GM08714 (cell line): ENCODE data around the gene STK24.

ENCODE experiments used
- H3K4me3 ChIP-seq: fragments of 200-500 bp; sonication (Bioruptor generic); 2 replicates; pipeline ENCODE4 v1.5.1; 2014; ENCODE audit warnings: mild to moderate bottlenecking, low read length, inconsistent platforms
- ZNF274 ChIP-seq: IDR thresholded peaks from 2 replicates; pipeline ENCODE4 v1.6.1; 2012; ENCODE audit warnings: mild to moderate bottlenecking, low read depth, low read length

The STK24 gene

DNA sequence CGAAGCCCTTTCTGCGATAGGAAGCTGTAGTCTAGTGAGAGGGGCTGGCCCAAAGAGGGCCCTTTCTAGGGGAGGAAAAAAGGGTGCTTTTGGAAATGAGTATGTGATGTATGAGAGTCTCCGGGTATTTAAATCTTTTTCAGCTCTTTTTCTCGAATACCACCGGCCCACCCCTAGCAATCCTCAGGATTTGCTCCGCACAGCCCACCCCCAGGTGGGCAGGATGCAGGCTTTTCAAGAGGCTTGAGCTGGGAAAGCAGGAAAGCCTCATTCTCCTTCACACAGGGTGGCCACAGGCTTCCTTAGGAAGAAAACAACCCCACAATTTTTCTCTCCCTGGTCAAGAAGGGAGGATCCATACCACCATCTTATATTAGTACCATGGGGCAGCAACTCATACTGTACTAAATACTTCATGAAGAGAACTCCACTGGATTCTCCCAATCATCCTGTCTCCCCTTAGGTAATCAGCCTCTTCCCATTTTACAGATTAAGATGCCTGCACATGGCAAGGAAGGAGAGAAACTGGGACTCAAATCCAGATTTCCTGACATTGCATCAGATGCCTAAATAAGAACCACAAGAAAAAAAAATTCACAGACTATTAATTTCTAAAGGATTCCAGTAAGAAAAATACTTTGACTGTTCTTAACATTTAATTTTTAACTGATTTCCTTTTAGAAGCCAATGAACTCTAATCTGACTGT, 84.4 kb downstream of the STK24 start:
- no peak overlapping the region for H3K4me3 ChIP-seq
- no peak for TF ChIP-seq ZNF274

DNA sequence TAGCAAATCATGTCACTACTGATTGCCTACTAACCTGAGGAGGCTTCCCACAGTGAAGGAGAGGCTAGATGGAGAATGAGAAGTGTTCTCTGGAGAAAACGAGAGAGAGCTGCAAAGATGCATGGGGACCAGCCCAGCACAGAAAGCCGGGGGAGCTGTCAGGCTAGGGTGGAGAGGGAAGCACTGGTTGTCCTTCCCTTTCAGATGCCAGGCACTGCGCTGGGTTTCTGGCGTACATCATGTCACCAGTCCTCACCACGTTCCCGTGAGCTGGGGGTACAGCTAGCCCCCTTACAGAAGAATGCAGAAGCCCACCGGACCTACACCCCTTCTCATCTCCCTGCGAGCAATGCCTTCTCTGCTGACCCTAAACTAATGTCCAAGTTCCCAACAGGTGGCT, 86.0 kb downstream of the STK24 start:
- no peak overlapping the region for H3K4me3 ChIP-seq
- no peak for TF ChIP-seq ZNF274

GRCh38 chr13:98490195-98490836, 86.6 kb downstream of the STK24 start:
- no peak overlapping the region for H3K4me3 ChIP-seq
- TF ChIP-seq ZNF274: no peak

DNA sequence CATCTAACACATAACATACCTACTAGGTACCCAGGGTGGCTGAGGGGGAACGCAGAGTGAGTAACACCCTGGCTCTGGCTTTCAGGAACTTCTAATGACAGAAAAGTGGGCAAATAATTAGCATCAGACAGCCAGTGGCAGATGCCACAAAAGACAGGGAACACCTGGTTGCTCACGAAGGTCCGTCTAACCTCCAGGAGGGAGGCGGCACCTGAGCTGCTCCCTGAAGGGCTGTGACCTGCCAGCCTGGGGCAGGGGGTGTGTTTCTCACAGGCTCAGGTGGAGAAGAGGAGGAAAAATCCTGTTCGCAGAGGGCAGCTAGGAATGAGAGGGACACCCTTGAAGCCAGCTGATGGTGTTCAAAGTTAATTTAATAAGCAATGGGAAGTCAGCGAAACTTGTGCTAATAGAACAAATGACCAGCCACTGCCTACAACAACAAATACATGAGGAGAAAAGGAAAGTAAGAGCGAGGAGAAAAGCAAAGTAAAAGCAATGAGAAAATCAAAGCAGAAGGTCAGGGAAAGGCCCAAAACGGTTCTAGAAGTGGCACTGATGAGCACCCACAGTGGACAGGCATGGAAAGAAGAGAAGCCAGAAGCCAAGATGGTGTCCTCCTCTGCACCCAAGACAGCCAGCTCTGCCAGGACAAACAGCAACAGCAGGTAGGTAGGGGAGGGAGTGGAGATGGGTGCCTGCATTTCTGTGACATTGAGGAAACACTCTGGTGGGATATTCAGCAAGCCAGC, 87.3 kb downstream of the STK24 start:
- no peak overlapping the region; the same call in 1 of the 2 replicates for H3K4me3 ChIP-seq
- no peak for TF ChIP-seq ZNF274

- no peak for TF ChIP-seq ZNF274
- H3K4me3 ChIP-seq: no peak overlapping the region; the same call in 1 of the 2 replicates
Measured at GRCh38 chr13:98488736-98489135, 88.2 kb downstream of the STK24 start.

DNA sequence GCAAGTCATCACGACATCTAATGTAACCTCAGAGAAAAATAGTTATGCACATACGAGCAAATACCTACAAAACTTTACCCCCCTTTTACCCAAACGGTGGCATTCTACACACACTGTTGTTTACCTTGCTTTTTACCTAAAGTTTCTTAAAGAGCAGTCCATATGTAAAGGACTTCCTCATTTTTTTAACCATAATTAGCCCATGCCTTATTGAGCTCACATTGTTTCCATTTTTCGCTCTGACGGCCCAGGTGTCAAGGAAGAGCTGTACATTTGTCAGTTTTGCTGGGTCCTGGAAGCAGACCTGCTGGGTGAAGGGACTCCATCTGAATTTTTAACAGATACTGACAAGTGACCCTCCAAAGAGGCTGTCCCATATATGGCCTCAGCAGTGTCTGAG, 89.4 kb downstream of the STK24 start:
- no peak overlapping the region for H3K4me3 ChIP-seq
- no peak for TF ChIP-seq ZNF274

DNA sequence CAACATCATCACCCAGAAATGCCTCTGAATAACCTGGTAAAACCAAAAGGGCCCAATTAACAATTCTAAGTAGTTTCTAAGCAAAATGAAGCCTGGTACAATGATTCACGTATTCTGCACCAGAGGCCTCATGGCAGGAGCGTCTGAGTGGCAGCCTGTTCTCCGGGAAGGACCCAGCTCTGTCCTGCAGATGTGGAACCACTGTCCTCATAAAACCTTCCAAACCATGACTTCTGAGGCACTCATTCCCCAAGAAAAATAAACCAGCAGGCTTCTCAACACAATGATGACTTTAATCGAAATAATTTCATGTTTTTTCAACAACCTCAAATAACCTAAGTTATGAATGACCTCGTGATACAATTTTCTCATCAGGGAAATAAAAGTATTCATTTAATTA, 89.9 kb downstream of the STK24 start:
- TF ChIP-seq ZNF274: no peak

GRCh38 chr13:98486412-98486811, 90.5 kb downstream of the STK24 start:
- TF ChIP-seq ZNF274: no peak
- H3K4me3 ChIP-seq: no peak overlapping the region

More for the DNA sequence above, 89.9 kb downstream of the STK24 start:
- H3K4me3 ChIP-seq: no peak overlapping the region

GRCh38 chr13:98485561-98485960, 91.3 kb downstream of the STK24 start:
- H3K4me3 ChIP-seq: no peak overlapping the region
- no peak for TF ChIP-seq ZNF274

DNA sequence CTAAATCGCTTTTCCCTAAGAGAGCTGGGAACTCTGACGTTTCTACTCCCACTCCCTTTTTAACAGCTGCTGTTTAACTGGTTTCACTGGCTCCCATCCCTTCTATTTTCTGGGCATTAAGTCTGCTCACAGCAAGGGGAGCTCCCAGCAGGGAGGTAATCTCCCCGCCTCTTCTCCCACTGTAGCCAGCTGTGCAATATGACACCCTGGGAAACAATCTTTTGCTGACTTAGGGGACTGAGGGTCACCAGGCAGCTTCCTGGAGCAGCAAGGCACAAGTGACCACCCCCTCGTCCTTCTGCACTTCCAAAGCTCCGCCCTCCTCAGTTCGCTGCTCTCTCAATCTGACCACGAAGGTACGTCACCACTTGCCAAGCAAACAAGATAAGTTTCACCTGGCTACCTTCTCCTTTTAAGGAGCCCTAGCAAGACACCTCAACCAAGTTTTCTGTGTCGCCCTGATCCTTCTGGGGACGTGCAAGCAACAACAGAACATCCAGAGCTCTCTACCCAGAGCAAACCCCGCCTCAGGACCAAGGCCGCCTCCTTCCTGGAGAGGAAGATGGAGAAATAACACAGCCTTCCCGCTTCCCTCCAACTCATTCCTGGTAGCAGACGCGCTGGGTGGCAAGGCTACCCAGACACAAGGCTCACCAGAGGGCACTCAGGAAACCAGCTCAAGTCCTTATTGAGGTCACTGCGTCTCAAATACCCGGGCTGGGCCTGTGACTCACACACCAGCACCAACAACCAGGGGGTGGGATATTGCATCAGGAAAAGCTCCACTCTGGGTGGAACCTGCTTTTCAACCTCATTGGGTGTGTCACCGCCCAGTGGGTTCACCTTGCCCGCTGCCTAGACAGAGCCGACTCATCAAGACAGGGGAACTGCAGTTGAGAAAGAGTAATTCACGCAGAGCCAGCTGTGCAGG, 92.4 kb downstream of the STK24 start:
- no peak for TF ChIP-seq ZNF274
- no peak overlapping the region for H3K4me3 ChIP-seq

DNA sequence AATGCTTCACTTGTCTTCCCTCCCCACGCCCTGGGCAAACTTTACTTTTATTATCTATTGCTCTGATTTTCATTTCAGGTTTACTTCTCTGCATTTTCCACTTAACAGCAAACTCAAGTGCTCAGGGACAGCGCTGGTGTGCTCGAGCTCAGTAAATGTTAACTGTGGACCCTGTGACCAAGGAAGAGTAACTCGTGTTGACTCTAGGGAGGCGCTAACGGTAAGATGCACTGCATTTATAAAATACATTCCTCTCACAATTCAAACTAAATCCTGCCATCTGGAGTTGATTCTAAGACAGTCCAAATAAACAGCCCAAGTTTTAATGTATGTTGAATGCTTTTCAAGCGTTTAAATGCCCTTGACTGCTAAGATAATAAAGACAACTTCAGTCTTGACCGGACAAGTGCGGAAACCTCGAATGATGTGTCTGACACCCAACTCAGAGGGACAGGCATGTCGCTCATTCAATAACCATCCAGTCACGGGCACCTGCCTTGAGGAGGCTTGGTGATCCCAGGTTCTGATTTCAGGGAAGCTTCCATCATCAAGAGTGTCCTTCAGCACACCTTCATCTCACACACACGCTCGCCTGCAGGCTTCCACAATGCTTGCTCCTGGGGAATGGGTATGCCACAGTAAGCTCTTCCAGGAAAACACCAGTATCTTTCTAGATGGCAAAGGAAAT, 93.2 kb downstream of the STK24 start:
- H3K4me3 ChIP-seq: no peak overlapping the region
- no peak for TF ChIP-seq ZNF274

GRCh38 chr13:98482476-98483444, 94.1 kb downstream of the STK24 start:
- no peak for TF ChIP-seq ZNF274
- H3K4me3 ChIP-seq: no peak overlapping the region
